ENCODE data around the gene HOXA7.

HOXA7 gene

GRCh38 chr7:27118580-27118979 lies 37.9 kb downstream of the HOXA7 start:
- no peak for DNase-seq (ENCODE audit: low spot score)

GRCh38 chr7:27117887-27118491 lies 38.5 kb downstream of the HOXA7 start:
- DNase-seq (ENCODE audit: low spot score) = no peak

- DNase-seq (ENCODE audit: low spot score) = no peak
Observed at GRCh38 chr7:27116962-27117886, 39.3 kb downstream of the HOXA7 start.

GRCh38 chr7:27116031-27116961 lies 40.2 kb downstream of the HOXA7 start:
- no peak for DNase-seq (ENCODE audit: low spot score)

- no peak for DNase-seq (ENCODE audit: low spot score)
Observed at GRCh38 chr7:27115221-27116026, 41.1 kb downstream of the HOXA7 start.

- DNase-seq (ENCODE audit: low spot score) = no peak
Observed at GRCh38 chr7:27114881-27115220, 41.6 kb downstream of the HOXA7 start.

GRCh38 chr7:27113991-27114769 lies 42.3 kb downstream of the HOXA7 start:
- DNase-seq (ENCODE audit: low spot score) = no peak

- no peak for DNase-seq (ENCODE audit: low spot score)
Observed at GRCh38 chr7:27112955-27113949, 43.2 kb downstream of the HOXA7 start.

- no peak for DNase-seq (ENCODE audit: low spot score)
Observed at GRCh38 chr7:27112361-27112760, 44.1 kb downstream of the HOXA7 start.

- no peak for DNase-seq (ENCODE audit: low spot score)
Observed at GRCh38 chr7:27111751-27112277, 44.7 kb downstream of the HOXA7 start.

- DNase-seq (ENCODE audit: low spot score) = no peak
Observed at GRCh38 chr7:27111042-27111750, 45.3 kb downstream of the HOXA7 start.

GRCh38 chr7:27110186-27111031 lies 46.1 kb downstream of the HOXA7 start:
- no peak for DNase-seq (ENCODE audit: low spot score)

GRCh38 chr7:27109466-27110185 lies 46.8 kb downstream of the HOXA7 start:
- no peak for DNase-seq (ENCODE audit: low spot score)

- no peak for DNase-seq (ENCODE audit: low spot score)
Observed at GRCh38 chr7:27108390-27109127, 47.9 kb downstream of the HOXA7 start.

GRCh38 chr7:27107391-27108381 lies 48.8 kb downstream of the HOXA7 start:
- no peak for DNase-seq (ENCODE audit: low spot score)
